Activated T-helper 9 cell treated with anti-CD3 and anti-CD28 coated beads, Interleukin-2, amount 50 U/mL, for 16 hours (primary cell): ENCODE results near the gene RBCK1.

Experiments used
- DNase-seq: peaks from one replicate; pipeline ENCODE4 v3.0.0-alpha.2; 2020; ENCODE audit warnings: low read depth

The RBCK1 gene

DNA sequence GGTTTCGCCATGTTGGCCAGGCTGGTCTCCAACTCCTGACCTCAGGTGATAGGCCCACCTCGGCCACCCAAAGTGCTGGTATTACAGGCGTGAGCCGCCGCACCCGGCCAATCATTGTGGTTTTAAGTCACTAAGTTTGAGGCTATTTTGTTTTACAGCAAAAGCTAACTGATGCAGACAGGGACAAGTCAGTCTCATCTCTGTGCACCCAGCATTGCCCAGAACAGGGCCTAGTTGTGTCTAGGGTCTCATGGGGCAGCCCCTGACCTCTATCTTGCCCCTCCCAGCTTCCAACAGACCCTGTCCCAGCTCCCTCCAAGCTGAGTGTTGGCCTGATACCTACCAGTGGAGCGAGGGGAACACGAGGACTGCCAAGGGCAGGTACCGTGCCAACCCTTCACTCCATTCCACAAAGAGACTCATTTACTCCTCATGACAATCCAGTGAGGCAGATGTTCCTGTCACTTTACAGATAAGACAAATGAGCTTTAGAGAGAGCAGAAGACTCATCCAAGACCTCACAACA is 8.9 kb upstream of the RBCK1 start:
- DNase-seq, result no peak

DNA sequence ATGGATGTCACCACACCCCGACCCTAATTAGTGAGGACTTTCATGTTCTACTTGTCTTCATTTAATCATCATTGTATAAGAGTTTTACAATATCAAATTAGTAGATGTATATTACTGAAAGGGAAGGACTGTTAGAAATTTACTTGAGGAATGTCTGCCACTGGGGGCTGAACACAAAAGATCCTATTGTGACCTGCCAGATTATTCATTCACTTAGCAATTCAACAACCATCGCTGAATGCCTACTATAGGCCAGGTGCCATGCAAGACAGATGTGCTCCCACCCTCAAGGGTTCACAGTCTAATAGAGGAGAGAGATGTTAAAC is 8.0 kb upstream of the RBCK1 start:
- no peak for DNase-seq

- no peak for DNase-seq
Measured at GRCh38 chr20:400454-401275, 7.4 kb upstream of the RBCK1 start.

DNA sequence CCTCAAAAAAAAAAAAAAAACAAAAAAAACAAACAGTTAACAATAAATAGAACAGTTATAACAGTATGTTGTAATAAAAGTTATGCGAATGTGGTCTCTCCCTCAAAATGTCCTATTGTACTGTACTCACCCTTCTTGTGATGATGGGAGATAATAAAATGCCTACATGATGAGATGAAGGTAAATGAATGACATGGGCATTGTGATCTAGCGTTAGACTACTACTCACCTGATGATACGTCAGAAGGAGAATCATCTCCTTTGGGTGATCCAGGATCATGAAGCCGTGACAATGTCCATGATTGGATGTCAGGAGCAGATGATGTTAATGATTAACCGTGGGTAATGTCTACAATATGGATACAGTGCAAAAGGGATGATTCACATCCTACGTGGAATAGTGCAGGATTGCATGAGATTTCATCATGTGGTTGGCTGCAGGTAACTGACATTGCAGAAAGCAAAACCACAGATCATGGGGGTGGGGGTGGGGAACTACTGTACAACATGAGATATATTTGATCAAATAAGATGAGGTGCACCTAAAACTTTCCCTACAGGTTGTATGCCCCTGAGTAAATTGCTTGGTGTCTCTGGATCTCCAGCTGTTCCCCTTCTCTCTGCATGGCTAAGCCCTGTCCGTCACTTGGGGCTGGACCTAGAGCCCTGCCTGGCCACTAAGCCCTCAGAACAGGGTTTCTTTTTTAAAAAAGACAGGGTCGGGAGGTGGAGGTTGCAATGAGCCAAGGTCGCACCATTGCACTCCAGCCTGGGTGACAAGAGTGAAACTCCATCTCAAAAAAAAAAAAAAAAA is 6.2 kb upstream of the RBCK1 start:
- no peak for DNase-seq

DNA sequence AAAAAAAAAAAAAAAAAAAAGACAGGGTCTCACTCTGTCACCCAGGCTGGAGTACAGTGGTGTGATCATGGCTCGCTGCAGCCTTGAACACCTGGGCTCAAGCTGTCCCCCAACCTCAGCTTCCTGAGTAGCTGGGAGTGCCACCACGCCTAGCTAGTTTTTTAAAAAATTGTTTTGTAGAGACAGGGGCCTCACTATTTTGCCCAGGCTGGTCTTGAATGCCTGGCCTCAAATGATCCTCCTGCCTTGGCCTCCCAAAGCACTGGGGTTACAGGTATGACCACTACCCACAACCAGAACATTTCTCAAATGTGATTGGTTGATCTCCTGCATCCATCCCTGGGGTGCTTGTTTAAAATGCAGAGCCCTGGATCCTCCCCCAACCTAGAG is 5.6 kb upstream of the RBCK1 start:
- no peak for DNase-seq

DNA sequence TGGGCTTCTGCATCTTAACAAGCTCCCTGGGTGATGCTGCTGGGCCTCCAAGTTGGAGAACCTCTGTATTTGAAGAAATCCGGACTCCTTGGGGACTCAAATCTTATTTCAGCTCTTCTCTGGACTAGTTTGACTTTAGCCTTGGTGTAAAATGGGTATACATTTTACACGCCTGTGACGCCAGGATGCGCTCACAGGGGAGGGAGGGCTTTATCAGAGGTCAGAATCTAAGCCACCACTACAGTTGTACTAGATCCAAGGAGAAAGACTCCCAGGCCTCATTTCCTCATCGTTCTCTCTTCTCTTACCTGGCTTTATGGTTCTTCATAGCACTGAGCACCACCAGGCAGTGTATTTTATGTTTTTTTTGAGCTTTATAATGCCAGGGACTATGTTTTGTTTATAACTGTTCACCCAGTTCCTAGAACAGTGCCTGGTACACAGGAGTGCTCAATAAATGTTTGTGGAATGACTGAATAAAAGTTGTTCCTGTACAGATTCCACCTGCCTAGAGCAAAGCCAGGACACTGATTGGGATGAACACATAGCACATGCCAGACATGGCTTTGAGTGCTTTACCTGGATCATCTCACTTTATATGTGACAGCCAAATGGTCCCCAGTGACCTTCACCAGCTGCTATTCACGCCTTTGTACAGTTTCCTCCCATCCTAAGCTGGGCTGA is 5.1 kb upstream of the RBCK1 start:
- no peak for DNase-seq

GRCh38 chr20:403582-403957 is 4.5 kb upstream of the RBCK1 start:
- no peak for DNase-seq

DNA sequence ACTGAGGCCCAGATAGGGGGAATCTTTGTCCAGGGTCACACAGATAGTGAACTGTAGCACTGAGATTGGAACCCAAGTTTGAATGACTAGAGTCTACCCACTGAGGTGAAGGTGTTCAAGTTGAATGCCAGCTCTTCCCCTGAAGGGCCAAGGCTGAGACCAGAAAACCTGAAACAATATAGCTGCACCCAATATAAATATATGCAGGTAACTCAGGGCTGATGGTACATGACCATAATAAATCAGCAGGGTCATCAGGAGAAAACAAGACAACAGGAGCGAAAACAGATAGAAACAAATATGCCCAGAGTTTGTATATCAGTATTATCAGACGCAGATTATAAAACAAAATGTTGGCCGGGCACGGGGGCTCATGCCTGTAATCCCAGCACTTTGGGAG is 4.0 kb upstream of the RBCK1 start:
- no peak for DNase-seq

DNA sequence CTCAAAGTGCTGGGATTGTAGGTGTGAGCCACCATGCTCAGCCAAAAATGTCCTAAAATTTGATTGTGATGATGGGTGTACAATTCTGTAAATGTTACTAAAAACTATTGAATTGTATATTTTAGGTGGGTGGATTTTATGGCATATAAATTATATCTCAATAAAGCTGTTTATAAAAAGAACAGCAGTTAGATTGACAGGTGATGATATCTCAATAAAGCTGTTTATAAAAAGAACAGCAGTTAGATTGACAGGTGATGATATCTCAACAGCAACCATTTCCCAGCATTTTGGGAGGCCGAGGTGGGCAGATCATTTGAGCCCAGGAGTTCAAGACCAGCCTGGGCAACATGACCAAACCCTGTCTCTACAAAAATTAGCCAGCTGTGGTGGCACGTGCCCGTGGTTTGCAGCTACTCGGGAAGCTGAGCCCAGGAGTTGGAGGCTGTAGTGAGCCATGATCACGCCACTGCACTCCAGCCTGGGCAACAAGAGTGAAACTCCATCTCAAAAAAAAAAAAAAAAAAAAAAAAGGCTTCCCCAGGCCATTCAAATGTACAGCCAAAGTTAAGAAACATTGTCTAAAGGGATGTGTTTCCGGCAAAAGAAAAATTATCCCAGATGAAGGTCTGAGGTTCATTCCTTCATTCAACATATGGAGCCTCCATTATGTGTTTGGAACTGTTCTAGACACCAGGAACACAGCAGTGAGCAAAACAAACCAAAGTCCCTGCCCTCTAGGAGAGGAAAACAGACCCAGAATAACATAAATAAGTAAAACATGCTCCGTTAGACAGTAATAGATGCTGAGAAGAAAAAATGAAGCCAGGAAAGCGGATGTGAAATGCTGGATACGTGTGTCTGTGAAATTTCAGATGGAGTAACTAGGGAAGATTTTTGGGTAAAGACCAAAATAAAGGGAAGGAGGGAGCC is 1.6 kb upstream of the RBCK1 start:
- no peak for DNase-seq

- peak; percentile 54 for DNase-seq
Measured at GRCh38 chr20:407133-407952, 756 bp upstream of the RBCK1 start.

DNA sequence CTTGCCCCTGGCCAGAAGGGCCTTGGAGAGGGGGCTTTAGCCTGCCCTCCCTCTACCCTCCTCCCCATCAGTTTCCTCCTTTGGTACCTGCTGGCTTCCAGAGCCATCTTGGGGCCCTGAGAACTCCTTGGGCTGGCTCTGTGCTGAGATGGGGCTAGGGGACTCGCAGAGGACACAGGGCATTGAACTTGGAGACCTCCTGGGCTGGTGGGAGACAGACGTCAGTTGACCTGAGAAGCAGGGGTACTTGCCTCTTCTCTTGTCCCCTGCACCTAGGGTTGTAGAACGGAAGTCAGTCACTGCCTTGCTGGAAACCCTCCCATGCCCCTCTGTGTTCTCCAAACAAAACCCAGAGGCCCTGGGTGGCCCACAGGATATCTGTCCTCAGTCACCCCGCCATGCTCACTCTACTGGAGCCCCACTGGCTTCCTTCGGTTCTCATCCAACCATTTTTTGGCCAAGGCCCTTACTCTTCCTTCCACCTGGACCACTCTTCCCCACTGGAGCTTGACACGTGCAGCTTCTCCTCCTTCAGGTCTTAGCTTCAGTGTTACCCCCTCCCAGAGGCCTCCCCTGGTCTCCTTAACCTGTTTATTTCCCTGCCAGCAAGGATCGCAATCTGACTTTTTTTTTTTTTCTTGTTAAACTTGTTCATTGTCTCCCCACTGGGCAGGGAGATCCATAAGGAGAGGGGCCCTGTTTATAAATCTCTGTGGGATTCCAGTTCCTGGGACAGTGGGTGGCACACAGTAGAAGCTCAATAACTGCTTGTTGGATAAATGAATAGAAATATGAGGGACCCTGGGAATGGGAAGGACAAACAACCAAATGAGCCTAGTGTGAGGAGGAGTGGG is 971 bp downstream of the RBCK1 start:
- DNase-seq, result no peak

DNA sequence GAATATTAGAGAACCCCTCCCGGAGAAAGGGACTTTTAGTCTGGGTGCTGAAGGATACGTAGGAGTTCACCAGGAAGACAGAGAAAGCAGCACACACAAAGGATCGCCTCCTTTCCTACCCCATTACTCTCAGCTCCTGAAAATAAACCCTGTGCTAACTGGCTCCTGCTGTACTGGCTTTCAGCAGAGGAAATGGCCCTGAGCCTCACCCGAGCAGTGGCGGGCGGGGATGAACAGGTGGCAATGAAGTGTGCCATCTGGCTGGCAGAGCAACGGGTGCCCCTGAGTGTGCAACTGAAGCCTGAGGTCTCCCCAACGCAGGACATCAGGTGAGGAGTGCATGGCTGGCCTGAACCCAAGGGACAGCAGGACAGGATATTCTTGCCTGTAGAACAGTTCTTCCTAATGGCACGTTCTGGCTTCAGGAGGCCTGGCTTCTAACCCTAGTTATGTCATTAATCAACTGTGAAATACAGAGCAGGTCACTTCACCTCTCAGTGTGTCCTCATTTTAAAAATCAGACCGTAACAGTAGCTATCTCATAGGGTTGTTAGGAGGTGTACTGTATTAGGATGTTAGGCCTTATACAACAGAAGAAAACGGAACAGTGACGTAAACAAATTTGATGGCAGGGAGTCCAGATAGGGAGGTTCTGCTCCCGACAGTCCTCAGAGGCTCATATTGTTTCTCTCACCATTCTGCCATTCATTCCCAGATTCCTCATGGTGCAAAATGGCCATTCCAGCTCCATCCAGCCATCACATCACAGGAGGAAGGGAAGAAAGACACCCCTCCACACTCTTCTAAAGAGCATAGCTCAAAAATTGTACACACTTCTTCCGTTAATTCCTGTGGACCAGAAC is 1.8 kb downstream of the RBCK1 start:
- no peak for DNase-seq

DNA sequence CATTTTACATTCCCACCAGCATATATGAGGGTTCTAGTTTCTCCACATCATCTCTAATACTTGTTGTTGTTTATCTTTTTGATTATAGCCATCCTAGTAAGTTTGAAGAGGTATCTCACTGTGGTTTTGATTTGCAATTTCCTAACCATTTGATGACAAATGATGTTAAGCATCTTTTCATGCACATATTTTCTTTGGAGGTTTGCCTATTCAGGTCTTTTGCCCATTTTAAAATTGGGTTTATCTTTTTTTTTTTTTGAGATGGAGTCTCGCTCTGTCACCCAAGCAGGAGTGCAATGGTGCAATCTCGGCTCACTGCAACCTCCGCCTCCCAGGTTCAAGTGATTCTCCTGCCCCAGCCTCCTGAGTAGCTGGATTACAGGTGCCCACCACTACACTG is 4.0 kb downstream of the RBCK1 start:
- no peak for DNase-seq

DNA sequence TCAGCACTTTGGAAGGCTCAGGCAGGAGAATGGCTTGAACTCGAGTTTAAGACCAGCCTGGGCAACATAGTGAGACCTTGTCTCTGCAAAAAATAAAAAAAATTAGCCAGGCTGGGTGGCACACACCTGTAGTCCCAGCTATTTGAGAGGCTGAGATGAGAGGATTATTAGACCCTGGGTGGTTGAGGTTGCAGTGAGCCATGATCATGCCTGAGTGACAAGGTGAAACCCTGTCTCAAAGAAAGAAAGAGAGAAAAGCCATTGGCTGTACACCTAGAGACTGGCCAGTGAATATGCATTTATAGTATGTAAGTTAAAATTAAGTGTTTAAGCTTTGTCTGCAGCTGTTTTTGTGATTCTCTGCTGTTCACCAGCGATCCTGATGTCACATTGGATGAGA is 6.1 kb downstream of the RBCK1 start:
- no peak for DNase-seq

DNA sequence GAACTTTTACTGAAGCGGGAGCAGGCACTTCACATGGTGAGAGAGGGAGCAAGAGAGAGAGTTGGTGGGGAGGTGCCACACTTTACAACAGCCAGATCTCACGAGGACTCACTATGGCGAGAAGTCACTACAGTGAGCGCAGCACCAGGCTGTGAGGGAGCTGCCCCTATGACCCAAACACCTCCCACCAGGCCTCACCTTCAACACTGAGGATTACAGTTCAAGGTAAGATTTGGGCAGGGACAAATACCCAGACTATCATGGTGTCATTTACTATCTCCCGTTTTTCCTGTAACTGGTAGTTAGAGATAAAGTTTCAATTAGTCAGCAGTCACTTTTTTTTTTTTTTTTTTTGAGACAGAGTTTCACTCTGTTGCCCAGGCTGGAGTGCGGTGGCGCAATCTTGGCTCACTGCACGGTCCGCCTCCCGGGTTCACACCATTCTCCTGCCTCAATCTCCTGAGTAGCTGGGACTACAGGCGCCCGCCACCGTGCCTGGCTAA is 7.8 kb downstream of the RBCK1 start:
- no peak for DNase-seq

GRCh38 chr20:416950-417800 is 9.1 kb downstream of the RBCK1 start:
- DNase-seq, result no peak

GRCh38 chr20:417801-418342 is 9.8 kb downstream of the RBCK1 start:
- DNase-seq, result no peak
